Progenitor cell of endocrine pancreas (in vitro differentiated cells): ENCODE measurements around the gene CHD5. TPM values are rescaled to one million over a fixed set of nuclear protein-coding genes. Genes with fewer than 3 reads are reported as not detected.

Experiments used
- DNase-seq: peaks from one replicate; pipeline ENCODE4 v3.0.0; 2021; ENCODE audit warnings: low spot score; ENCODE audit not compliant: unreplicated experiment
- H3K27ac Mint-ChIP-seq: 2 replicates; pipeline ENCODE4 v1.8.0; 2021; ENCODE audit warnings: mild to moderate bottlenecking, moderate library complexity, mixed read lengths
- H3K27me3 Mint-ChIP-seq: 2 replicates; pipeline ENCODE4 v1.8.0; 2021; ENCODE audit warnings: mixed read lengths
- H3K36me3 Mint-ChIP-seq: 2 replicates; pipeline ENCODE4 v1.8.0; 2022; ENCODE audit warnings: mixed read lengths; ENCODE audit not compliant: insufficient read depth
- H3K4me1 Mint-ChIP-seq: 2 replicates; pipeline ENCODE4 v1.8.0; 2021; ENCODE audit warnings: low read depth, mixed read lengths
- H3K4me3 Mint-ChIP-seq: 2 replicates; pipeline ENCODE4 v1.8.0; 2021; ENCODE audit warnings: low read depth, mild to moderate bottlenecking, moderate library complexity, mixed read lengths
- H3K9me3 Mint-ChIP-seq: 2 replicates; pipeline ENCODE4 v1.8.0; 2021; ENCODE audit warnings: low read depth, mixed read lengths
- CTCF ChIP-seq: fragments of 200-600 bp; sonication (generic); IDR thresholded peaks from one replicate; pipeline ENCODE4 v1.5.0; 2021; ENCODE audit warnings: antibody characterized with exemption, mild to moderate bottlenecking; ENCODE audit not compliant: unreplicated experiment
- total RNA-seq: library from RNA; stranded (reverse); gene quantifications from 2 replicates; pipeline ENCODE4 v1.2.1, GENCODE V29; 2021

The CHD5 gene
- total RNA-seq, 1 donor from 2014 or later = 0.77 TPM

GRCh38 chr1:6166655-6167390 lies 13.3 kb downstream of the CHD5 start:
- Mint-ChIP-seq H3K9me3 (no peaks in the 10 kb centered on the region), H3K36me3 (no peaks in the 10 kb centered on the region), H3K27me3 (peaks cover 39% of the 10 kb centered on the region), H3K27ac (no peak overlapping the region), H3K4me1 (no peaks in the 10 kb centered on the region), H3K4me3 (no peak overlapping the region)
- no peak for TF ChIP-seq CTCF
- DNase-seq = no peak

- H3K4me1 Mint-ChIP-seq = no peaks in the 10 kb centered on the region
- no peak overlapping the region for H3K4me3 Mint-ChIP-seq
- peaks cover 36% of the 10 kb centered on the region for H3K27me3 Mint-ChIP-seq
- no peaks in the 10 kb centered on the region for H3K36me3 Mint-ChIP-seq
- no peak for DNase-seq
- H3K9me3 Mint-ChIP-seq = no peaks in the 10 kb centered on the region
- H3K27ac Mint-ChIP-seq = no peak overlapping the region
- no peak for TF ChIP-seq CTCF
These were observed 13.9 kb downstream of the CHD5 start for GRCh38 chr1:6166221-6166620.

GRCh38 chr1:6165441-6165985 lies 14.6 kb downstream of the CHD5 start:
- H3K9me3 Mint-ChIP-seq = no peaks in the 10 kb centered on the region
- no peaks in the 10 kb centered on the region for H3K36me3 Mint-ChIP-seq
- no peak for TF ChIP-seq CTCF
- H3K27ac Mint-ChIP-seq = no peak overlapping the region
- no peaks in the 10 kb centered on the region for H3K4me1 Mint-ChIP-seq
- no peak for DNase-seq
- H3K4me3 Mint-ChIP-seq = no peak overlapping the region
- H3K27me3 Mint-ChIP-seq = peaks cover 40% of the 10 kb centered on the region

GRCh38 chr1:6165027-6165426 lies 15.1 kb downstream of the CHD5 start:
- H3K36me3 Mint-ChIP-seq = no peaks in the 10 kb centered on the region
- H3K27ac Mint-ChIP-seq = no peak overlapping the region
- peaks cover 41% of the 10 kb centered on the region for H3K27me3 Mint-ChIP-seq
- no peak for TF ChIP-seq CTCF
- no peaks in the 10 kb centered on the region for H3K9me3 Mint-ChIP-seq
- H3K4me3 Mint-ChIP-seq = no peak overlapping the region
- no peak for DNase-seq
- no peaks in the 10 kb centered on the region for H3K4me1 Mint-ChIP-seq

- no peak for TF ChIP-seq CTCF
- Mint-ChIP-seq H3K27me3 (peaks cover 44% of the 10 kb centered on the region), H3K36me3 (no peaks in the 10 kb centered on the region)
These were observed 16.0 kb downstream of the CHD5 start for GRCh38 chr1:6163973-6164617.

More at GRCh38 chr1:6163973-6164617, 16.0 kb downstream of the CHD5 start:
- DNase-seq = no peak
- no peaks in the 10 kb centered on the region for H3K9me3 Mint-ChIP-seq
- H3K4me1 Mint-ChIP-seq = no peaks in the 10 kb centered on the region
- H3K4me3 Mint-ChIP-seq = no peak overlapping the region
- no peak overlapping the region for H3K27ac Mint-ChIP-seq
